HFFc6 (cell line): ENCODE measurements around the gene ASB16. TPM values are rescaled to one million over a fixed set of nuclear protein-coding genes. Genes with fewer than 3 reads are reported as not detected.
A peak's percentile ranks its signal among the peaks of the same experiment; 100 is the strongest.

Experiments used
- DNase-seq: peaks from one replicate; pipeline ENCODE4 v3.0.0-alpha.2; 2018
- H3K27ac Mint-ChIP-seq: 2 replicates; pipeline ENCODE4 v1.8.0; 2020; ENCODE audit warnings: mild to moderate bottlenecking, mixed read lengths
- H3K27me3 Mint-ChIP-seq: 2 replicates; pipeline ENCODE4 v1.8.0; 2021; ENCODE audit warnings: mild to moderate bottlenecking, moderate library complexity, mixed read lengths; ENCODE audit not compliant: insufficient read depth
- H3K36me3 Mint-ChIP-seq: 2 replicates; pipeline ENCODE4 v1.8.0; 2021; ENCODE audit warnings: low read depth, mixed read lengths
- H3K4me1 Mint-ChIP-seq: 2 replicates; pipeline ENCODE4 v1.8.0; 2020; ENCODE audit warnings: low read depth, mixed read lengths
- H3K4me3 Mint-ChIP-seq: 2 replicates; pipeline ENCODE4 v1.8.0; 2020; ENCODE audit warnings: mild to moderate bottlenecking, moderate library complexity, mixed read lengths
- H3K9me3 Mint-ChIP-seq: 2 replicates; pipeline ENCODE4 v1.8.0; 2020; ENCODE audit warnings: mild to moderate bottlenecking, mixed read lengths
- total RNA-seq, 6 experiments: library from RNA; stranded (reverse); fragmentation: NEBNext Ultra II Directional; extraction: Animal tissue kit (Norgen Biotek cat#: 25700); gene quantifications; 2 replicates in 1 of 6; 3 replicates in 5 of 6; pipeline ENCODE4 v1.2.3, GENCODE V29; 2021
- TF ChIP-seq, protein P1 (sequence below): fragments of 200-600 bp; sonication (generic); IDR thresholded peaks from 2 replicates; pipeline ENCODE4 v1.5.0; 2021; ENCODE audit warnings: antibody characterized with exemption, mild to moderate bottlenecking

Gene ASB16
- total RNA-seq, 6 experiments from 2014 or later, result 0.18 to 0.48 (median 0.29) TPM; not detected in 3

DNA sequence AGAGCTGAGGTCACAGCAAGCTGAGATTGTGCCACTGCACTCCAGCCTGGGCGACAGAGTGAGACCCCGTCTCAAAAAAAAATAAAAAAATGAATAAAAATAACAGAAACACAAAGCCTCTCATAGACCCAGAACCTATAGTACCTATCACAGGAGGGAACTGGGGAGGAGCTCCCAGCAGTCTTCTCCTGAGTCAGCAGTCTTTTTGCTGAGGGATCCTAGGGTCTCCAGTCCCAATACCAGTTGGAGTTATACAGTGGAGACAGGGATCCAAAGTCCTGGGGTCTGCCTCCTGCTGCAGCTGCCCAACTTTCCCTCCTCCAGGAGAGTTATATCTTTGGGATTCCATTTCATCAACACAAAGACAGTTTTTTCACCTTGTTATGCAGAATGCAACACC is 12.5 kb downstream of the ASB16 start:
- Mint-ChIP-seq H3K4me1 (peaks cover 23% of the 10 kb centered on the region), H3K27ac (no peak overlapping the region), H3K36me3 (peaks cover 22% of the 10 kb centered on the region), H3K27me3 (peaks cover 4% of the 10 kb centered on the region), H3K4me3 (no peak overlapping the region), H3K9me3 (no peaks in the 10 kb centered on the region)
- no peak for DNase-seq
- TF ChIP-seq, protein P1, sequence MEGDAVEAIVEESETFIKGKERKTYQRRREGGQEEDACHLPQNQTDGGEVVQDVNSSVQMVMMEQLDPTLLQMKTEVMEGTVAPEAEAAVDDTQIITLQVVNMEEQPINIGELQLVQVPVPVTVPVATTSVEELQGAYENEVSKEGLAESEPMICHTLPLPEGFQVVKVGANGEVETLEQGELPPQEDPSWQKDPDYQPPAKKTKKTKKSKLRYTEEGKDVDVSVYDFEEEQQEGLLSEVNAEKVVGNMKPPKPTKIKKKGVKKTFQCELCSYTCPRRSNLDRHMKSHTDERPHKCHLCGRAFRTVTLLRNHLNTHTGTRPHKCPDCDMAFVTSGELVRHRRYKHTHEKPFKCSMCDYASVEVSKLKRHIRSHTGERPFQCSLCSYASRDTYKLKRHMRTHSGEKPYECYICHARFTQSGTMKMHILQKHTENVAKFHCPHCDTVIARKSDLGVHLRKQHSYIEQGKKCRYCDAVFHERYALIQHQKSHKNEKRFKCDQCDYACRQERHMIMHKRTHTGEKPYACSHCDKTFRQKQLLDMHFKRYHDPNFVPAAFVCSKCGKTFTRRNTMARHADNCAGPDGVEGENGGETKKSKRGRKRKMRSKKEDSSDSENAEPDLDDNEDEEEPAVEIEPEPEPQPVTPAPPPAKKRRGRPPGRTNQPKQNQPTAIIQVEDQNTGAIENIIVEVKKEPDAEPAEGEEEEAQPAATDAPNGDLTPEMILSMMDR, result no peak

DNA sequence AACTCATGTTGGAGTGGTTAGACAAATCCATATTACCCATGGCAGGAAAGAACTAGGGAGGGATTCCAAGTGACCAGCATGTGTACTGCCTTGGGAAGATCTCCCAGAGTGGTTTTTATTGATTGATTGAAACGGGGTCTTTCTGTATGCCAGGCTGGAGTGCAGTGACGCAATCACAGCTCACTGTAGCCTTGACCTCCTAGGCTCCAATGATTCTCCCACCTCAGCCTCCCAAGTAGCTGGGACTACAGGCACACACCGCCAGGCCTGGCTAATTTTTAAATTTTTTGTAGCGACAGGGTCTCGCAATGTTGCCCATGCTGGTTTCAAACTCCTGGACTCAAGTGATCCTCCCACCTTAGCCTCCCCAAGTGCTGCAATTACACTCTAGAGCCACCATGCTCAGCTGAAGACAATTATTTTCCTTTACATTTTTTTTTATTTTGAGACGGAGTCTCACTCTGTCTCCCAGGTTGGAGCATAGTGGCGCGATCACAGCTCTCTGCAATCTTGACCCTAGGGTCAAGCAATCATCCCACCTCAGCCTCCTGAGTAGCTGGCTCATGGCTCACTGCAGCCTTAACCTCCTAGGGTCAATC is 13.8 kb downstream of the ASB16 start:
- Mint-ChIP-seq H3K36me3 (peaks cover 22% of the 10 kb centered on the region), H3K4me3 (no peak overlapping the region; the same call in 1 of the 2 replicates), H3K27ac (no peak overlapping the region; the same call in 1 of the 2 replicates), H3K9me3 (no peaks in the 10 kb centered on the region), H3K27me3 (peaks cover 4% of the 10 kb centered on the region), H3K4me1 (peaks cover 34% of the 10 kb centered on the region)
- TF ChIP-seq, protein P1, result 0 out of 2 replicates have a peak, but pooled peaks have one; percentile 9
- no peak for DNase-seq

DNA sequence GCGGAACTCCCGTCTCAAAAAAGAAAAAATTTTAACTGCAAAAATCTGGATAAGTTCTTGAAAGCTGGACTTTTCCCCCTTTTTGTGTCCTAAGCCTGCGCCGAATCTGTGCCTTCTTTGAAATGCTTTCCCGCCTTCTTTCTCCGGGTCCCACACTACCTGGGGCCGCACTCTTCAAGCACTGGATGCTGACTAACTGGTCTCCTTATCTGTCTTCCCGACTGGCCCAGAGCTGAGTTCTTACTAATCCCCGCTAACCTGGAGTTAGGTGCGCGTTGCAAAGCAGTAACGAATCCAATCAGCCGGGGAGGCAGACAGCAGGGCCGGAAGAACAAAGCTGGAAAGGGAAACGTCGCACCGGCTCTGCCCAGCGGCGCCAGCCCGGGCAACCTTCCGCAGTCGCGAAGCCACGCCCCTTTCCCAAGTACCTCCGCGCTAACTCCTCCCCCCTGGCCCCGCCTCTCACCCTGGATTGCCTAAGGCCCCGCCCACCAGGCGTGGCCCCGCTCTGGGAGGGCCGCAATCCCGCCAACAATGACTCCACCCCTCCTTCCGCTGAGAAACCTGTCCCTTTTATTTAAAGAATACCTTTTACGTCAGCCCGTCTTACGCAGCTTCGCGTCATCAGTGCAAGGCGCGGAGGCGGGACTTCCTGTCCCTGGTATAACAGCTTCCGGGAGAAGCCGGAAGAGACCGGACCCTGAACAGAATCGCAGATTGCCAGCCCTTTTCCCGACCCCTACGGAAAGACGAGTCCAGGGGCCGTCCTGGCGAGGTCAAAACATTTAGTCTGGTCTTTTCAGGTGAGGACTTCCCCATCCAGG is 16.0 kb downstream of the ASB16 start, which contains the start of gene TMUB2:
TSS of gene TMUB2 (plus strand) at position 666 of the 824 bp plus-strand sequence. CDS start 737 bp downstream, outside the sequence.
- peak within 1 kb of the TSS; percentile 100 for H3K4me3 Mint-ChIP-seq
- peak within 1 kb of the TSS; percentile 99 for H3K27ac Mint-ChIP-seq
- no peaks in the 10 kb centered on the region for H3K9me3 Mint-ChIP-seq
- H3K36me3 Mint-ChIP-seq, result peaks cover 35% of the 10 kb centered on the region
- H3K4me1 Mint-ChIP-seq, result peaks cover 34% of the 10 kb centered on the region
- TF ChIP-seq, protein P1, result no peak
- H3K27me3 Mint-ChIP-seq, result peaks cover 4% of the 10 kb centered on the region
- peak; percentile 99 for DNase-seq

DNA sequence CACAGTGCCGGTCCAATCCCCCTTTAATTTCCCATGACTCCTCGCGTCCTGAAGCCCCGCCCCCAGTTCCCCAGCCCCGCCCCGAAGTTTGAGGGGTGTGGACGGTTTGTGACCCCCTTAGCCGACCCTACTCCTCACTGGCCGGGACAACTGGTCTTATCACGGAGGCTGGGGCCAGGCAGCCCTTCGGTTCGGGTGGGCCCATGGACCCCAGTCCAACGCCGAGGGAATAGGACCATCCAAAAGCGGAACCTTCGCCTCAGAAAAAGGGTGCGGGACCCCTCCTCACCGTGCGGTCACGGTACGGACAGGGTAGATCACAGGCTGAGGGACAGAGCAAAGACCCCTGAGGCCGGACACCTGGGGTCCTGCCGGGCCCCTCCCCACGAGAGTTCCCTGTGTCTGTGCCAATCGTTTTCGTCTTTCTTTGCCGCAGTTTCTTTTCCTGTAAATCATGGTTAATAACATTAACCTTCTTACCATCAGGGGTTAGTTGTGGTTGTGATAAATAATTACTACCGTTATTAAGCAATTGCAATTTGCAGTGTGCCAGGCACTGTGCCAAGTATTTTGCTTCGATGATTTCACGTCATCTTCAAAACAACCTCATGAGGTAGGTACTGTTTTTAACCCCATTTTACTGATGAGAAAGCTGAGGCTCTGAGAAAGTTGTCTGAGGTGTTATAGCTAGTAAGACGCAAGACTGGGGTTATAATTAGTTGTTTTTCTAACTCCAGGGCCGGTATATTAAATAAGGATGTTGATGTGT is 16.8 kb downstream of the ASB16 start:
- TF ChIP-seq, protein P1, result no peak
- peaks cover 32% of the 10 kb centered on the region for H3K36me3 Mint-ChIP-seq
- peaks cover 4% of the 10 kb centered on the region for H3K27me3 Mint-ChIP-seq
- DNase-seq, result peak; percentile 11
- H3K27ac Mint-ChIP-seq, result peak overlapping the region; percentile 99
- H3K4me1 Mint-ChIP-seq, result peaks cover 34% of the 10 kb centered on the region
- peak overlapping the region; percentile 100 for H3K4me3 Mint-ChIP-seq
- no peaks in the 10 kb centered on the region for H3K9me3 Mint-ChIP-seq

DNA sequence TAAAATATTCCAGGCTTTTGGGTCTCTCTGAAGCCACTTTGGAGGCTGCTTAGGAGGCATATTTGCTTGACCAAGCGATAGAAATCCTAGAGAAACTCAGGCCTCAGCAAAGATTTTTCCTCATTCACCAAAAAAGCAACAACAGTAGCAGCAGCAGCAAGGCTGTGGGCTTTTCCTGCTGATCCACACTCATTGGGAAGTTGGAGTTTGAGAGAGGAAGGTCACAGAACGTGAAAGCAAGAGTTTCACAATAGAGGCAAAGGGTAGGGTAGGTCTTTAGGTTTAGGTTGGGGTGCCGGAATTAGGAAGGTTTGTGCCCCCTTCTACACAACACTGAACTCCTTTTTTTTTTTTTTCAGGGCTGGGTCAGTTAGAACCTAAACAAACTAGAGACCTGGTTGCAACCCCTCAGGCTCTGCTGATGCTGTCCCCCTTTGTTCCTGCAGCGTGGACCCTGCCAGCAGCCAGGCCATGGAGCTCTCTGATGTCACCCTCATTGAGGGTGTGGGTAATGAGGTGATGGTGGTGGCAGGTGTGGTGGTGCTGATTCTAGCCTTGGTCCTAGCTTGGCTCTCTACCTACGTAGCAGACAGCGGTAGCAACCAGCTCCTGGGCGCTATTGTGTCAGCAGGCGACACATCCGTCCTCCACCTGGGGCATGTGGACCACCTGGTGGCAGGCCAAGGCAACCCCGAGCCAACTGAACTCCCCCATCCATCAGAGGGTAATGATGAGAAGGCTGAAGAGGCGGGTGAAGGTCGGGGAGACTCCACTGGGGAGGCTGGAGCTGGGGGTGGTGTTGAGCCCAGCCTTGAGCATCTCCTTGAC is 18.3 kb downstream of the ASB16 start:
- peaks cover 34% of the 10 kb centered on the region for H3K4me1 Mint-ChIP-seq
- H3K27ac Mint-ChIP-seq, result peak overlapping the region; percentile 99

More for the DNA sequence above, 18.3 kb downstream of the ASB16 start:
- Mint-ChIP-seq H3K27me3 (peaks cover 4% of the 10 kb centered on the region), H3K36me3 (peaks cover 32% of the 10 kb centered on the region), H3K9me3 (no peaks in the 10 kb centered on the region), H3K4me3 (peak overlapping the region; percentile 100)
- TF ChIP-seq, protein P1, result no peak
- DNase-seq, result no peak
